ENCODE measurements around the gene AGAP2. TPM values are rescaled to one million over a fixed set of nuclear protein-coding genes. Genes with fewer than 3 reads are reported as not detected.

The AGAP2 gene
- total and polyA plus RNA-seq, 2 of the 13 experiments (the other 11 are each of a cell fraction or from before 2014, with no cell fraction given) = 0.38 to 0.45 TPM

DNA sequence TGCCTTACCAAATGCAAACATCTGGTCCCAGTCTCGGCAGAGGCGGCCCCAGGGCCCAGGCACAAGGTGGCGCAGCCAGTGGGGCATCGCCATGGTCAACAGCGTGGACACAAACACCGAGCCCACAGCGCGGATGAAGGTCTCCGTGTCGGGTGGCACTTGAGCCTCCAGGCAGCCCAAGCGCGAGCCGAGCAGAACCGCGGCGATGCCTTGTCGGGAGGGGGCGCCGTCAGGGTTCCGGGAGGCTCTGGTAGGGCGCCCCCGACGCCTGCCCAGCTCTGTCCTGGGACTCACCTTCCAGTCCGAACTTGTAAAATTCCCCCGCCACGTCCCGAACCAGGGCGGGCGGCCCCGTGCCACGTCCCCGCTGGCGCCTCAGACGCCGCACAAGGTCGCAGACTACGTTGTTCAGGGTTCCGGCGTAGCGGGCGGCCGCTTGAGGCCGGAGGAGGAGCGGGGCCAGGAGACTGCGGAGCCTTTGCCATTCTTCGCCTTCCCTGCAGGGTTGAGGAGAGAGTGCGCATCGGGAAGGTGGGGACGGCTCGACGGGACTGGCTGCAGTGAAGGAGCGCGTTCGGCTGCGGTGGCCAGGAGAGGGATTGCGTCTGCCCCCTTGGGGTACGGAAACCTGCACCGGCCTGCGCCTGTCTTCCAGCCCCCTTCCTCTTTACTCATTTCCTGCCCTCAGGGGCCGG, 26.6 kb upstream of the AGAP2 start (continued):
- no peak for TF ChIP-seq ZNF841 (CRISPR knock-in tag; IDR thresholded peaks at IDR 0.05; ENCODE audit: borderline replicate concordance)
- TF ChIP-seq ZNF839 (CRISPR knock-in tag; IDR thresholded peaks at IDR 0.05; ENCODE audit: borderline replicate concordance) = 0 out of 2 replicates have a peak, but pooled peaks have one; percentile 36
- TF ChIP-seq CCAR2 (optimal IDR thresholded peaks at IDR 0.05; ENCODE audit: low read depth, low read length) = no peak
- TF ChIP-seq MED13 (CRISPR knock-in tag; IDR thresholded peaks at IDR 0.05) = no peak
- no peak for TF ChIP-seq ZNF547 (CRISPR knock-in tag; IDR thresholded peaks at IDR 0.05)
- TF ChIP-seq HNRNPLL (IDR thresholded peaks at IDR 0.05; ENCODE audit: low read depth, low read length, poor library complexity, severe bottlenecking) = peak; percentile 96
- TF ChIP-seq ZNF570 (CRISPR knock-in tag; IDR thresholded peaks at IDR 0.05; ENCODE audit: borderline replicate concordance) = no peak
- no peak for TF ChIP-seq ZNF703 (CRISPR knock-in tag; IDR thresholded peaks at IDR 0.05; ENCODE audit: borderline replicate concordance)
- no peak for TF ChIP-seq SMARCC2 (IDR thresholded peaks at IDR 0.05)
- no peak for TF ChIP-seq NCOR1 (IDR thresholded peaks at IDR 0.05; ENCODE audit: borderline replicate concordance, low read length)
- no peak for TF ChIP-seq ZFP36L2 (CRISPR knock-in tag; IDR thresholded peaks at IDR 0.05)
- no peak for TF ChIP-seq MTA3 (CRISPR knock-in tag; IDR thresholded peaks at IDR 0.05)
- TF ChIP-seq MEF2D (CRISPR knock-in tag; IDR thresholded peaks at IDR 0.05) = 0 out of 2 replicates have a peak, but pooled peaks have one; percentile 28
- TF ChIP-seq ZNF556 (CRISPR knock-in tag; IDR thresholded peaks at IDR 0.05; ENCODE audit: borderline replicate concordance) = peak; percentile 45; the same call in 1 of the 2 replicates
- no peak for TF ChIP-seq ZKSCAN1 (IDR thresholded peaks at IDR 0.05; ENCODE audit: low read length)
- TF ChIP-seq CBX1 (IDR thresholded peaks at IDR 0.05; ENCODE audit: low read depth) = peak; percentile 48
- no peak for TF ChIP-seq SRSF4 (IDR thresholded peaks at IDR 0.05; ENCODE audit: low read depth, low read length, poor library complexity, severe bottlenecking)
- TF ChIP-seq RXRA (CRISPR knock-in tag; IDR thresholded peaks at IDR 0.05) = peak; percentile 50; the same call in 1 of the 2 replicates
- TF ChIP-seq, protein P1, sequence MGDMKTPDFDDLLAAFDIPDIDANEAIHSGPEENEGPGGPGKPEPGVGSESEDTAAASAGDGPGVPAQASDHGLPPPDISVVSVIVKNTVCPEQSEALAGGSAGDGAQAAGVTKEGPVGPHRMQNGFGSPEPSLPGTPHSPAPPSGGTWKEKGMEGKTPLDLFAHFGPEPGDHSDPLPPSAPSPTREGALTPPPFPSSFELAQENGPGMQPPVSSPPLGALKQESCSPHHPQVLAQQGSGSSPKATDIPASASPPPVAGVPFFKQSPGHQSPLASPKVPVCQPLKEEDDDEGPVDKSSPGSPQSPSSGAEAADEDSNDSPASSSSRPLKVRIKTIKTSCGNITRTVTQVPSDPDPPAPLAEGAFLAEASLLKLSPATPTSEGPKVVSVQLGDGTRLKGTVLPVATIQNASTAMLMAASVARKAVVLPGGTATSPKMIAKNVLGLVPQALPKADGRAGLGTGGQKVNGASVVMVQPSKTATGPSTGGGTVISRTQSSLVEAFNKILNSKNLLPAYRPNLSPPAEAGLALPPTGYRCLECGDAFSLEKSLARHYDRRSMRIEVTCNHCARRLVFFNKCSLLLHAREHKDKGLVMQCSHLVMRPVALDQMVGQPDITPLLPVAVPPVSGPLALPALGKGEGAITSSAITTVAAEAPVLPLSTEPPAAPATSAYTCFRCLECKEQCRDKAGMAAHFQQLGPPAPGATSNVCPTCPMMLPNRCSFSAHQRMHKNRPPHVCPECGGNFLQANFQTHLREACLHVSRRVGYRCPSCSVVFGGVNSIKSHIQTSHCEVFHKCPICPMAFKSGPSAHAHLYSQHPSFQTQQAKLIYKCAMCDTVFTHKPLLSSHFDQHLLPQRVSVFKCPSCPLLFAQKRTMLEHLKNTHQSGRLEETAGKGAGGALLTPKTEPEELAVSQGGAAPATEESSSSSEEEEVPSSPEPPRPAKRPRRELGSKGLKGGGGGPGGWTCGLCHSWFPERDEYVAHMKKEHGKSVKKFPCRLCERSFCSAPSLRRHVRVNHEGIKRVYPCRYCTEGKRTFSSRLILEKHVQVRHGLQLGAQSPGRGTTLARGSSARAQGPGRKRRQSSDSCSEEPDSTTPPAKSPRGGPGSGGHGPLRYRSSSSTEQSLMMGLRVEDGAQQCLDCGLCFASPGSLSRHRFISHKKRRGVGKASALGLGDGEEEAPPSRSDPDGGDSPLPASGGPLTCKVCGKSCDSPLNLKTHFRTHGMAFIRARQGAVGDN (CRISPR knock-in tag; IDR thresholded peaks at IDR 0.05) = peak; percentile 86
- TF ChIP-seq, protein P2, sequence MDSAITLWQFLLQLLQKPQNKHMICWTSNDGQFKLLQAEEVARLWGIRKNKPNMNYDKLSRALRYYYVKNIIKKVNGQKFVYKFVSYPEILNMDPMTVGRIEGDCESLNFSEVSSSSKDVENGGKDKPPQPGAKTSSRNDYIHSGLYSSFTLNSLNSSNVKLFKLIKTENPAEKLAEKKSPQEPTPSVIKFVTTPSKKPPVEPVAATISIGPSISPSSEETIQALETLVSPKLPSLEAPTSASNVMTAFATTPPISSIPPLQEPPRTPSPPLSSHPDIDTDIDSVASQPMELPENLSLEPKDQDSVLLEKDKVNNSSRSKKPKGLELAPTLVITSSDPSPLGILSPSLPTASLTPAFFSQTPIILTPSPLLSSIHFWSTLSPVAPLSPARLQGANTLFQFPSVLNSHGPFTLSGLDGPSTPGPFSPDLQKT (CRISPR knock-in tag; IDR thresholded peaks at IDR 0.05; ENCODE audit: borderline replicate concordance) = no peak
- TF ChIP-seq, protein P3, sequence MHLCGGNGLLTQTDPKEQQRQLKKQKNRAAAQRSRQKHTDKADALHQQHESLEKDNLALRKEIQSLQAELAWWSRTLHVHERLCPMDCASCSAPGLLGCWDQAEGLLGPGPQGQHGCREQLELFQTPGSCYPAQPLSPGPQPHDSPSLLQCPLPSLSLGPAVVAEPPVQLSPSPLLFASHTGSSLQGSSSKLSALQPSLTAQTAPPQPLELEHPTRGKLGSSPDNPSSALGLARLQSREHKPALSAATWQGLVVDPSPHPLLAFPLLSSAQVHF (CRISPR knock-in tag; IDR thresholded peaks at IDR 0.05) = peak; percentile 72; the same call in 1 of the 2 replicates
- TF ChIP-seq RARA (CRISPR knock-in tag; IDR thresholded peaks at IDR 0.05) = no peak
